Skeletal muscle tissue (tissue), 4 donors: ENCODE measurements around the gene MMUT. TPM values are rescaled to one million over a fixed set of nuclear protein-coding genes. Genes with fewer than 3 reads are reported as not detected.
"Not testable (repeated sequence)": the region's sequence is repeated elsewhere in the genome, so short reads cannot be mapped to it uniquely, and the experiment has no call there.

Experiments
- H3K27ac ChIP-seq: one replicate; pipeline ENCODE4 v1.7.0; 2013; ENCODE audit warnings: mild to moderate bottlenecking, low read depth, low read length, inconsistent platforms
- H3K27me3 ChIP-seq, 3 donors: one replicate each; pipeline ENCODE4 v1.7.0; 2013; ENCODE audit warnings: low read length in 3 of 3; ENCODE audit not compliant: control insufficient read depth in 3 of 3, insufficient read depth in 3 of 3
- H3K36me3 ChIP-seq, 3 donors: one replicate each; pipeline ENCODE4 v1.7.0; 2013; ENCODE audit warnings: low read length in 3 of 3; ENCODE audit not compliant: control insufficient read depth in 3 of 3, insufficient read depth in 3 of 3
- H3K4me1 ChIP-seq, 3 donors: one replicate each; pipeline ENCODE4 v1.7.0; 2013; ENCODE audit warnings: low read length in 3 of 3, mild to moderate bottlenecking in 3 of 3; ENCODE audit not compliant: control insufficient read depth in 3 of 3, insufficient read depth in 3 of 3
- H3K4me3 ChIP-seq, 3 donors: one replicate each; pipeline ENCODE4 v1.7.0; 2013; ENCODE audit warnings: low read length in 3 of 3
- H3K9ac ChIP-seq, 3 donors: one replicate each; pipeline ENCODE4 v1.7.0; 2013; ENCODE audit warnings: low read length in 3 of 3, mild to moderate bottlenecking in 3 of 3, moderate library complexity in 2 of 3, low read depth in 1 of 3
- H3K9me3 ChIP-seq, 3 donors: one replicate each; pipeline ENCODE4 v1.7.0; 2013; ENCODE audit warnings: low read length in 3 of 3; ENCODE audit not compliant: control insufficient read depth in 3 of 3
- total RNA-seq: library from RNA; depleted of rRNA; stranded (reverse); fragments of >200 nt; gene quantifications from one replicate; pipeline ENCODE4 v1.2.3, GENCODE V29; 2014
- donor health status: Osteomylitis.

MMUT gene
- total RNA-seq, 1 donor from 2014 or later: 17.2 TPM

DNA sequence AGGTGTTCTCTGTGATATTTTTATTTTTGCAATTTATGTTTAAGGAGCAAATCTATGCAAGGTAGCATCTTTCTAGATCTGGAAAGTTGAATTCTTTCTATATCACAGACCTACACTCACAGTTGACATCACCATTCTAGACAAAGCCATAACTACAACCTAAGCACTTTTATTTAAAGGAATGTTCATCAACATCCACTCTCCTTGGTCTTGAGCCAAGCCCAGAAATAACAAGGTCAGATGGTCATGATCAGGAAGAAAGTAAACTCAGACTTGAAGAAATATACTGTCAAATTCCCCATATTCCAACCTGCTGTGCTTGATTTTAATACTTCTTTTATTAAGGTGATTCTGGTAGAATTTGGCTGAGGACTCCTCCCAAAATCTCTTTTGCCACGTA is 32.2 kb downstream of the MMUT start:
- Histone ChIP-seq H3K27ac (no peak overlapping the region), H3K9me3 (no peaks in the 10 kb centered on the region), H3K9ac (no peak overlapping the region), H3K36me3 (peaks cover 10 to 34% (median 30%) of the 10 kb centered on the region in 3 donors), H3K4me3 (no peak overlapping the region), H3K27me3 (no peaks in the 10 kb centered on the region), H3K4me1 (no peaks in the 10 kb centered on the region)

DNA sequence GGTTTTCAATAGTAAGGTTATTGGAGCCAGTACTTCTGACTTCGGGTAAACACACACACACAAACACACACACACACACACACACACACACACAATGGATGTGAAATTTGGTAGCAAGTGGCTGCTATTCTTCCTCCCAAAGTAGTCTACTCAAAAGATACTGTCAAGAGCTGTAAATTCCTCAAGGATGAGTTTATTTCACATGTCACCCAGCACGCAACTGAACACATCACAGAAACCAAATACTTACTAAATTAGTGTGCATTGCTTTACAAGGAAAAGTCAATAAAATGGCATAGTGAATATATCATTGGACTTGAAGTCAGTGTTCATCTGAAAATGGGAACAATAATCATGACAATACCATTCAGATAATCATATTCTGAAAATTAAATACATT is 32.9 kb downstream of the MMUT start:
- H3K27ac ChIP-seq: no peak overlapping the region
- no peaks in the 10 kb centered on the region for H3K4me1 ChIP-seq
- no peak overlapping the region for H3K4me3 ChIP-seq
- H3K9me3 ChIP-seq: no peaks in the 10 kb centered on the region
- no peaks in the 10 kb centered on the region for H3K27me3 ChIP-seq
- H3K9ac ChIP-seq: no peak overlapping the region
- peaks cover 6 to 31% (median 26%) of the 10 kb centered on the region in 3 donors for H3K36me3 ChIP-seq

- no peaks in the 10 kb centered on the region for H3K4me1 ChIP-seq
- no peaks in the 10 kb centered on the region for H3K9me3 ChIP-seq
- peaks cover 0 to 1% (median 0%) of the 10 kb centered on the region in 3 donors for H3K36me3 ChIP-seq
- H3K4me3 ChIP-seq: no peak overlapping the region
- H3K27me3 ChIP-seq: no peaks in the 10 kb centered on the region
- H3K9ac ChIP-seq: no peak overlapping the region
- H3K27ac ChIP-seq: no peak overlapping the region
Observed at GRCh38 chr6:49423817-49424216, 39.2 kb downstream of the MMUT start.

DNA sequence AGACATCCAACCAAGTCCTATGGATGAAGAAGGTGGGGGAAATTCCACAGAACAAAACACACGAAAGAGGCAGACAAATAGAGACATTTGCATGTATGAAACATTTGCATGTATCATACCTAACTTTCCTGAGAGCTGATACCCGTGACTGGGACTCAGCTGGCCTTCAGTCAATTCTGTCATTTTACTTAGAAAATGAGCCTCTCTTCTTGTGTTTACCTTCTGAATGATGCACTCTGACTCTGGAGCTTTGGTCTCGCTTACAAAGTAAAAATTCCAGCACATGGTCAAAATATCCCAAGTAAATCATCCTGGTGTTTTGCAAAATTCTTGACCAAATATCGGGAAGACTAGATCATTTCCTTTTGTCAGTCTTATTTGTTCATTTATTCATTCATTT is 46.9 kb downstream of the MMUT start:
- H3K27me3 ChIP-seq: no peaks in the 10 kb centered on the region
- H3K4me3 ChIP-seq: no peak overlapping the region
- H3K9ac ChIP-seq: no peak overlapping the region
- H3K27ac ChIP-seq: no peak overlapping the region
- H3K9me3 ChIP-seq: no peaks in the 10 kb centered on the region
- no peaks in the 10 kb centered on the region for H3K4me1 ChIP-seq
- H3K36me3 ChIP-seq: no peaks in the 10 kb centered on the region

DNA sequence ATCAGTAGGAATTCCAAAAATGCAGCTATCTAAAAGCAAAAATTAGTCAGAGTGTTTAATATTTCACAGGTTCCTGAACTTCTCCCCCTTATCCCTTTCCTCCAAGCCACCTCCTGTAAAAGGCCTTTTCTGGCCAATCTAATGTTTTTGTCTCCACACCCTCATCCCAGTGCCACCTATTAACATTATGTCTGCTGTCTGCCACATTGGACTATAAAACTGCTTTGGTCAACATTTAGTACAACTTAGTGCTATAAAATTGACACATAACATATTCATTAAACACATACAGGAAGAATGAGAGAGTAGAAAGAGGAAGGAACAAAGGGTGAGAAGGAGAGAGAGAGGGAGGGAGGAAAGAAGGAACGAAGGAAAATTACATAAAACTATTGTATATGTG is 47.7 kb downstream of the MMUT start:
- H3K36me3 ChIP-seq: no peaks in the 10 kb centered on the region
- no peaks in the 10 kb centered on the region for H3K27me3 ChIP-seq
- no peaks in the 10 kb centered on the region for H3K9me3 ChIP-seq
- H3K4me3 ChIP-seq: no peak overlapping the region
- H3K27ac ChIP-seq: no peak overlapping the region
- H3K9ac ChIP-seq: no peak overlapping the region
- H3K4me1 ChIP-seq: no peaks in the 10 kb centered on the region

DNA sequence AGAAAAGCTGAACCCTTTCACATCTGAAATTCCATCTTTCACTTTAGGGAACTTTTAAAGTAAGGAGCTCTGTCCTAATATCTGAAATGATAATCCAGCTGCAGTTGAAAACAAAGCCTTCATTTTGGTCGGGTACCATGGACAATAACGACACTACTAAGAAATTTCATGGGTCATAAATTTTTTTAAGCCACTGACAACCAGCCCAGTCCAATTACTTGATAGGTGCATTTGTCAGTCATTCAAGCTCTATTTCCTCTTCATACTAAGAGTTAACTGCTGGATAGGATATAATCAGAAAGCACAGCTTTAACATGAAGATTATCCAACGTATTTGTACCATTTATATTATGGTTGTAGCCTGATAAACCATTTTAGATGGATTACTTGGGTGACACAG is 52.5 kb downstream of the MMUT start:
- no peak overlapping the region for H3K9ac ChIP-seq
- no peaks in the 10 kb centered on the region for H3K27me3 ChIP-seq
- no peak overlapping the region for H3K4me3 ChIP-seq
- H3K27ac ChIP-seq: no peak overlapping the region
- no peaks in the 10 kb centered on the region for H3K36me3 ChIP-seq
- H3K4me1 ChIP-seq: no peaks in the 10 kb centered on the region
- H3K9me3 ChIP-seq: no peaks in the 10 kb centered on the region

DNA sequence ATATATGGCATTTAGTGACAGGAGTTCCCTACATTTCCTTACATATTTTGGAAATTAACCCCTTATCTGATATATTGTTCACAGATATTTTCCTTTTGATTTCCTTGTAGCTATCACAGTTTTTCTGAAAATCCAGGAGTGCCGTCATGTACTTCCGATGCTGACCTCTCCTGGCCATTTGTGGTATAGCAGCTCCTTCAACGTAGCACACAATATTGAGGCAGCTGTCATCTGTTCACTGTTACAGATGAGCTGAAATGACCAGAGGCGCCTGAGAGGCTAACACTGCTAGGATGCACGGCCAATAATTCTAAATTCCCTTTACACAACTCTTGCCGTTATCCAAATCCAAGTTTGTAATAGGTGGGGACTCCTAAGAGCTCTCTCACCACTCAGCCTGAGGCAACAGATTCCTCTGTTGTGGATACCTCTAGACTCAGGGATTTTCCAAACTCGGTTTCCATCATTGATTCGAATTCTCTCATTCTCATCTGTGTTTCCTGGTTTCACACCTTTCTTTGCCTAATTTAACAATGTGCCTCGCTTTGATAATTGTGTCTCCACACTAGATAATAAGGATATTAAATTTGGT is 53.0 kb downstream of the MMUT start:
- Histone ChIP-seq H3K36me3 (no peaks in the 10 kb centered on the region), H3K27me3 (no peaks in the 10 kb centered on the region), H3K9ac (no peak overlapping the region), H3K9me3 (no peaks in the 10 kb centered on the region), H3K27ac (no peak overlapping the region), H3K4me3 (no peak overlapping the region), H3K4me1 (no peaks in the 10 kb centered on the region)

GRCh38 chr6:49406250-49406970 is 56.6 kb downstream of the MMUT start:
- Histone ChIP-seq H3K4me1 (no peaks in the 10 kb centered on the region), H3K9me3 (no peaks in the 10 kb centered on the region), H3K9ac (no peak overlapping the region), H3K36me3 (no peaks in the 10 kb centered on the region), H3K27me3 (no peaks in the 10 kb centered on the region), H3K27ac (no peak overlapping the region), H3K4me3 (no peak overlapping the region)

GRCh38 chr6:49401063-49401462 is 62.0 kb downstream of the MMUT start:
- no peaks in the 10 kb centered on the region for H3K9me3 ChIP-seq
- no peaks in the 10 kb centered on the region for H3K4me1 ChIP-seq
- no peak overlapping the region for H3K9ac ChIP-seq
- no peaks in the 10 kb centered on the region for H3K36me3 ChIP-seq
- no peaks in the 10 kb centered on the region for H3K27me3 ChIP-seq
- no peak overlapping the region for H3K4me3 ChIP-seq
- no peak overlapping the region for H3K27ac ChIP-seq

DNA sequence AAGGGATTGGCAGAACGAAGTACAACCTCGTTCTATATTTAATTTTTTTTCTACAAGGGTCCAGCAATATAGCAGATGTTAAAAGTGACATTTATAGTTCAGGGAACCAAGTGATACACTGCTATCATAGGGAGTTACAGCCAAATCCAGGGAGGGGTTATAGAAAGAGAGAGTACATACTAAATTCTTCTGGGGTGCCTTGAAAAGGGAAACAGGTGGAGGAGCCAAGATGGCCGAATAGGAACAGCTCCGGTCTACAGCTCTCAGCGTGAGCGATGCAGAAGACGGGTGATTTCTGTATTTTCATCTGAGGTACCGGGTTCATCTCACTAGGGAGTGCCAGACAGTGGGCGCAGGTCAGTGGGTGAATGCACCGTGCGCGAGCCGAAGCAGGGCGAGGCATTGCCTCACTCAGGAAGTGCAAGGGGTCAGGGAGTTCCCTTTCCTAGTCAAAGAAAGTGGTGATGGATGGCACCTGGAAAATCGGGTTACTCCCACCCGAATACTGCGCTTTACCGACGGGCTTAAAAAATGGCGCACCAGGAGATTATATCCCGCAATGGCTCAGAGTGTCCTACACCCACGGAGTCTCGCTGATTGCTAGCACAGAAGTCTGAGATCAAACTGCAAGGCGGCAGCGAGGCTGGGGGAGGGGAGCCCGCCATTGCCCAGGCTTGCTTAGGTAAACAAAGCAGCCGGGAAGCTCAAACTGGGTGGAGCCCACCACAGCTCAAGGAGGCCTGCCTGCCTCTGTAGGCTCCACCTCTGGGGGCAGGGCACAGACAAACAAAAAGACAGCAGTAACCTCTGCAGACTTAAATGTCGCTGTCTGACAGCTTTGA is 76.2 kb downstream of the MMUT start:
- H3K4me3 ChIP-seq: not testable (repeated sequence)

More for the DNA sequence above, 76.2 kb downstream of the MMUT start:
- H3K9ac ChIP-seq, H3K9me3 ChIP-seq, H3K27ac ChIP-seq, H3K4me1 ChIP-seq, H3K27me3 ChIP-seq, H3K36me3 ChIP-seq: not testable (repeated sequence)
